HG03575 (cell line): ENCODE results near the gene LRMDA.

Experiments used
- ATAC-seq: cut with Tn5 transposase; IDR thresholded peaks from one replicate; pipeline ENCODE4 v1.9.1; 2021; ENCODE audit not compliant: unreplicated experiment, insufficient number of reproducible peaks, low FRiP score; ENCODE audit errors: extremely low read depth

The LRMDA gene

DNA sequence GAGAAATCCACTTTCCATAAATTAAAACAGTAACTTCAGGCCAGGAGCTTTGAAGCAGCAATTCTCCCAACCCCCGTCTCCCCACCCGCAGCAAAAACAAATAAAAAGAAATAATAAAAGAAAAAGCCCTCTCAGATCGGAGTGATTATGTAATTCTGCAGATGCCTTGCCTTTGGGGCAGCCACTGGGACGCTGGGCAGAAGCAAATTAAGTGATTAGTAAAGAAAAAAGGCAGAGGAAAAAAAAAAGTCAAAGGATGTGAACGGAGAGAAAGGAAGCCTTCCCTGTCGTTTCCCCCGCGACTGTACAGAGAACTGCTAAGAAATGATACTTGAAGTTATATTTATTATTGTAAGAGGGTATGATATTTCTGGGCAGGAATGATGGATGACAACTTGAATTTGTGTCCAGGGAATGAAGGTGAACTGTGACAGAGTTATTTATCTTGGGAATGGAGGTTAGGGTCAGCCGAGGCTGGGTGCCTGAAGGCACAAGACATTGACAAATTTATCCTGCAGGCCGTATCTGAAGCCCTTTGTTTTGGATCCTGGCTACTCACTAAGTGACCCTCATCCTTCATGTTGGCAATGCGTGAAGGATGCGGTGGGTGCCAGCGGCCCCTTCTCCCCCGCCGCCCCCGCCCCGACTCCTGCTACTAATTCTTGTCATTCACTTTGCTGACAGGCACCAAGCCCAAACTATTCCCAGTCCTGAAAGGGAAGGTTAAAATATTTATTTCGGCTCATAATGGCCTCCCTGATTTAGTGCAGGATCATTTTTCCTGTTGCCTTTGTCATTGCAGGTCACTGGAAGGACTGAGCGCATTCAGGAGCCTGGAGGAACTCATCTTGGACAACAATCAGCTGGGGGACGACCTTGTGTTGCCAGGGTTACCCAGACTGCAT is 604.0 kb downstream of the LRMDA start:
- ATAC-seq = no peak

DNA sequence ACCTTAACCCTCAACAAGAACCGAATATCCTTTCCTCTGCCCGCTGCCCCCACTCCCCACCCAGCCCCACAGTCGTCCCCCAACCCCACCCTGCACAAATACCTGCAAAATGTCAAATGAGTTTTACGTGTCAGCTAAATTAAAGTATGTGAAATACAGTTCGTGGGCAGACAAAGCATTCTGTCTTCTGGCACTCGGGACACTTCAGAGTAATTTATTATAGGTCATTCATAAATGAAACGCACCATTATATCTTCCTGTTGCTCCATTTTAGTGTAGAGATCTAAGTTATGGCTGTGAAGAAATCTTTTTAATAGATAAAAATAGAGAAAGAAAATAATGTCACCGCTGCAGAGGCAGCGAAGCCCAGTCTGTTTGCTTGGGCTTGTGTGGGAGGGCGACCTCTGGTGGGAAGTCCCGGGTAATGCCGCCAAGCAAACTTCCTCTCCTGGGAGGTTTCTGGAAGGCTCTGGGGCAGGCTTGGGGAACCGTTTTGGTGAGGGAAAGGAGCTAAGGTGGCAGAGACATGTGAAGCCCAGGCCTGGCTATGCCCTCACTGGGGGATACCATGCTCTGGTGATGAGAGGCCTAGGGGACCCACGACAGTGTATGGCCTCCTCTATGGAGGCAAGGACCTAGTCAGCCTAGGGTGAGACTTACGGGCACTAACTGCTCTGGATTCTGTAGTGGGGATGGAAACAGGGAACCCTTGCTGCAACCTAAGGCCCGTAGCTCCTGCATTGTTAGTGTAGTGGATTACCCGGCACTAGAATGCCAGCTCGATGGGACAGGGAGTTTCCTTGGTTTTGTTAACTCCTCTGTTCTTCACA is 604.9 kb downstream of the LRMDA start:
- ATAC-seq = no peak

DNA sequence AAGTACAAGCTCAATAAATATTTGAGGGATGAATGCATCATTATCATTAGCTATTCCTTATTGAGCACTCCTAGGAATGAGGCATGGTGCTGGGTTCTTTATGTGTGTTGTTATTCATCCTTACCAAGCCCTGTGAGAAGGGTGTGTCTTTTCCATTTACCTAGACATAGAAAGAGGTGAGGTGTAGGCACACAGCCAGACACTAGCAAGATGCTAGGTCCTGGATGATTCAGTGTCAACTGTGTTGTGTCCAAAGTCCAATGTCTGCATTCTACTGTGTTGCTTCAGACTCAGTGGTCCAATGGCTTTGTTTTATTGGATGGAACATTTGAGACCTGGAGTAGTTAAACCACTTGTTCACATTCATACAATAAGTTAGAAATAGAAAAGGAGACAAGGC is 605.5 kb downstream of the LRMDA start:
- no peak for ATAC-seq

DNA sequence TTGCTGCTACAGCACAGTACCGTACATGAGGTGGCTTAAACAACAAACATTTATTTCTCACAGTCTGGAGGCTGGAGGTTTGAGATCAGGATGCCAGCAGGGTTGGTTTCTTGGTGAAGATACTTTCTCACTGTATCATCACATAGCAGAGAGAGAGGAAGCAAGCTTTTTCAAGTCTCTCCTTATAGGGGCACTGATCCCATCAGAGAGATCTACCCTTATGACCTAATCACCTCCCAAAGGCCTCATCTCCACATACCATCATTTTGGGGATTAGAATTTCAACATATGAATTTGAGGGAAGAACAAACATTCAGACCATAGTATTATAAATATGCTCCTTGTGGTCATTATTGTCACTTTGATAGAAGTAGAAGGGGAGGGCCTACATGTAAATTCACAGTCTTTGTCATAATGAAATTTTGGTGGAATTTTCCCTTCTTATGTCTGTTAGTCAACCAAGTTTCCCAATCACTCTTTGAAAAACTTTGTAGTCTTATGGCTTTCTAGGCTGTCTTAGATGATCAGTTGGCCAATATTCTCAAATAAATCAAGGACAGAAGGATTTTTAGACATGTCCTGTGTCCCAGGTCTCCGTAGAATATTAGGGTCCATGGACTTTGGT is 606.2 kb downstream of the LRMDA start:
- ATAC-seq = no peak

DNA sequence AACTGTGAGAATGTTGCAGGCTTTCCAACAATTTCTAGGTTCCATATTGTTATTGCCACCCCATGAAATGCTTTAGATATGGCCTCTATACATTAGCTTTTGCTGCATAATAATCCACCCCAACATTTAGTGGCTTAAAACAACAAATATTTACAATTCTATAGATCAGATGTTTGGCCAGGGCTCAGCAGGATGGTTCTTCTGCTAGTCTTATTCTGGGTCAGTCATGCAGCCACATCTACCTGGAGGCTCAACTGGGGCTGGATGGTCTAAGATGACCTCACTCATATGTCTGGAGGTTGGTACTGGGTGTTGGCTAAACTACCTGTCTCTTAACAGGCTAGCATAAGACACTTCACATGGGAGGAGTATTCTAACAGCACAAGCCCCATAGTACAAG is 607.3 kb downstream of the LRMDA start:
- no peak for ATAC-seq

DNA sequence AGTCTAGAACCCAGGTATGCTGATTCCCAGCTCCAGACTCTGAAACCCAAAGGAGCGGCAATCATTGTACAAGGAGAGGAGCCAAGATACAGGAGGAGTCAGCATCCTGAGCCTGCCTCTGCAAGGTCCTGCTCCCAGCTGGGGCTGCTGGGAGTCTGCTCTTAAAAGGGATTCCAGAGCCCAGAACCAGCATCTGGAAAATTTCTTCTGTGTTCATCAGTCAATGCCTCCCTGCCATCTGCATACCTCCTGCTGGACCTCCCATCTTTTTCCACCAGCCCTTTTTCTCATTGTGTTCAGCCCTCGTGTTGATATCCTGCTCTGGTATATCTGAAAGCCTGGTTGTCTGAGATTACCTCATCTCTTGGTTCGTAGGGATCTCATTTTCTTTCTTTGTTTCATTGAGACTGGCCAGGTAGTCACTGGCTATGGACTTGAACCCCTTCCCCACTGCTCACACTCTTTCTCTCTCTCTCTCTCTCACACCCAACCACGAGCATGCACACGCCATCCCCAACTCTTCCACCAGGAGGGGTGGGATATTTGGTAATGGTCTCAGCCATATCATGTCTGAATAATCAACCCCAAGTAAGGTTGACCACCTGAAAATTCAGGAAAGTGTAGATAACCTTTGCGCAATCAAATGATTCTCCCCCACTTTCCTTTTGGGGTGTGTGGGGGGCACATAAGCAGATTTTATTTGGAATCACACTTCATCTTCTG is 608.8 kb downstream of the LRMDA start:
- no peak for ATAC-seq

DNA sequence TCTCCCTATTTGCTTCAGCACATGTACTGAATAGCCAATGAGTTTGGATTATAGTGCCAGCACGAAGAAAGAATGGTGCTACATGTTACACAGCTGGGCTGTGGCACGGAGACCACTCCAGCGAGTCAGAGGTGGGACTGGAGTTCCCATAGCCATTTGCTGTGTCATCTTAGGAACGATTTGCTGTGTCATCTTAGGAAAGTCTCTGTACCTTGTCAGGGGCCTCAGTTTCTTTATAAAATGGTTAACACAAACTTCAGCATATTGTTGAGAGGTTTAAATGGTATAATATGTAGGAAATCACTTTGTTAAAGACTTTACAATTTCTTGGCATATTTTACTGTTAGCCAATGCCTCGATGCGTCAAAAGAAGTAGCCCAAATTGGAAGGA is 609.4 kb downstream of the LRMDA start:
- ATAC-seq = no peak

DNA sequence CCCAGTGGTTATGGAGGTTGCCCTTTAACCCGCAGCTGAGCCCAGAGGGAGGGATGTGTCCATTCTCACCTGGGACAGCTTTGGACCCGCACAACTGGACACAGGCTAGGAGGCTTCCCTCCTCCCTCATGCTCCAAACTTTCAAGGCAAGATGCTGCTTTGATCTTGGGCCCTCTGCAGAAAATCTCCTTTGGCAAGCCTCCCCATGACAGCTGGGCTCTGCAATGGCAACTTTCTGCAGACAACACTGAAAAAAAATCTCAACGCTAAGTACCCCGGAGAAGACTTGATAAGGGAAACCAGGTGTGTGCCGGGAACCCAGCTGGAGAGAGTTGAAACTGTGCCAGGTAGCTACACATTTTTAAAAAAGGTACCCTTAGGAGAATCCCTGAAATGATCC is 610.1 kb downstream of the LRMDA start:
- ATAC-seq = no peak

DNA sequence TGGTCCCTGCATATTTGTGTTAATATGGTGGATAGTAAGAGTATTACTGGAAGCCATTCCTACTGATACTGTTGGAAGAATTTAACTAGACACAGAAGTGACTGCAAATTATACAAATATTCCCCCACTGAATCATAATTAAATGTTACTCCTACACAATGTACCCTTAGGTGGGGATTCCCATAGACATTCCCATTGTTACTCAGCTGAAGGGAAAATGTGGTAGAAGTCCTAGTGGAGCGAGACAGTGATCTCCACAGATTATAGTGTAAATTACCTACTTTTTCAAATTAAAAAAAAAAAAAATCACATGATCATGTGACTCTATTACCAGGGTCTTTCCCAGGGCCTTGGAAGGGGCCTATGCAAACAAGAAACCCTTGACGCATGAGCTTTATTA is 611.8 kb downstream of the LRMDA start:
- no peak for ATAC-seq

DNA sequence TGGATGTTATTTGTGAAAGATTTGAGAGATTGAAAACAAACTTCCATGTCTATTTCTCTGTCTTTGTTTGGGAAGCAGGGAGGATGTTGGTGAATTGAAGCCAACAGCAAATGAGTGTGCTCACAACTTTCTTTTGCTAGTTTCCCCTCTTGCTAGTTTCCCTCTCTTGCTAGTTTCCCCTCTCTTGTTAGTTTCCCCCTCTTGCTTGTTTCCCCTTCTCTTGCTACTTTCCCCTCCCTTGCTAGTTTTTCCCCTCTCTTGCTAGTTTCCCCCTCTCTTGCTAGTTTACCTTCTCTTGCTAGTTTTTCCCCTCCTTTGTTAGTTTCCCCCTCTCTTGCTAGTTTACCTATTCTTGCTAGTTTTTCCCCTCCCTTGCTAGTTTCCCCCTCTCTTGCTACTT is 613.3 kb downstream of the LRMDA start:
- no peak for ATAC-seq

DNA sequence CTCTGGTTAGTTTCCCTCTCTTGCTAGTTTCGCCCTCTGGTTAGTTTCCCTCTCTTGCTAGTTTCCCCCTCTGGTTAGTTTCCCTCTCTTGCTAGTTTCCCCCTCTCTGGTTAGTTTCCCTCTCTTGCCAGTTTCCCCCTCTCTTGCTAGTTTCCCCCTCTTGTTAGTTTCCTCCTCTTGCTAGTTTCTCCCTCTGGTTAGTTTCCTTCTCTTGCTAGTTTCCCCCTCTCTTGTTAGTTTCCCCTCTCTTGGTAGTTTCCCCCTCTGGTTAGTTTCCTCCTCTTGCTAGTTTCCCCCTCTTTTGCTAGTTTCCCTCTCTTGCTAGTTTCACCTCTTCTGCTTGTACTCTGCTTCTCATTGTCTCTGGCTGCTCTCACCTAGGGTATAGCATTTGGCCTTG is 613.8 kb downstream of the LRMDA start:
- ATAC-seq = no peak

DNA sequence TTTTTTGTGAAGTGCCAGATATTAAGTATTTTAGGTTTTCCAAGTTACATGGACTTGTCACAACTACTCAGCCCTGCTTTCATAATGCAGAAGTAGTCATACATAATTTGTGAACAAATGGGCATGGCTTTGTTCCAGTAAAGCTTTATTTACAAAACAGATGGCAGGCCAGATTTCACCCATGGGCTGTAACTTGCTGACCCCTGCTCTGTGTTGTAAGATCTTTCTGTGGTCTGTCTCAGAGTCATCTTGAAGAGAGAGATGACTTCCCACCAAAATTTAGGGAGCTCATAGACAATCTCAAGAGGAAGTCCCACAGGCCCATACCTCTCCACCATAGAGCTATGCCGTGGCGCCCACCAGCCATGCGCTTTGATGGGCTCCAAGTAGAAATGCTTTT is 616.1 kb downstream of the LRMDA start:
- no peak for ATAC-seq

DNA sequence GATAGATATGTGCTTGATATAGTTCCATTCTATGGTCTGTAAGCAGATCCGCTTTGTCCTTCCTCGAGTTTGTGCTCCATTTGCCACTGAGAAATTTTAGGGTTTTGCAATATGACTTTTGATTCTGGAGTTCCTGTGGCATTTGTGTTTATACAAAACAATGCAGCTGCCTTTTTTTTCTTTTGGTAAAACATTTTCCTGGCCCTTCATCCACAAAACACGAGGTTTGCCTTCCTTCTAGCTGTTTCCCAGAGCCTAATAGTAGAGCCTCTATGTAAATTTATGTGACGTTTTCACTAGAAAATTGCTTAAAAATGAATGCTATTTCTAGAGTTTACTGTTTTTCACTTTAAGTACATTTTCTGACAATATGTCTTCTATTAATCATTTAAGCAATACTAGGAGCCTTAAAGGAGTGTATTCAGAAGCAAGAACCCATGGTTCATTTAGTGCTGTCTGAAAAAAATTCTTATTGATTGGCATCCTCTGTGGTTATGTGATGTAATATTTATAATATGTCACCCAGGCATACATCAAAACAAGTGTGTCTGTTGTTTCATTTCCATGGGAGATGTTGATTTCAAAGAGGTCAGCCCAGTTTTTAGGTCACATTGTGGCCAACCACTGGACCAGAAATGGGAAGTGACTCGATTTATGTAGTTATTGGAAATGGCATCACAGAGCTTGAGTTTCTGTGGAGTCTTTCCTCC is 618.3 kb downstream of the LRMDA start:
- ATAC-seq = no peak

DNA sequence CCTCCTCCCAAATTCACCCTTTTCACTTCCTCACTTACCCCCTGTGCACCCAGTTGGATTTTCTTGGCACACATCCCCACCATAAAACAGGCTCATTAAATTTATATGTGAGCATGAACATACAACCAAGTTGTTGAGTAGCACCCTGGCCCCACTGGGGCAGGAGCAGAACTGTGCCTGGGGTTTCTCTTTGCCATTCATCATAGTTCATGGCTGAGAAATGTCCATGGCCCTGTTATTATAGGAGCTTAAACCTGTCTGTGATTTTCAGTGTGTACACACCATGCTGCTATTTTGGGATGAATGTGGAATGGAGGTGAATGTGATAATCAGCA is 618.8 kb downstream of the LRMDA start:
- ATAC-seq = no peak

DNA sequence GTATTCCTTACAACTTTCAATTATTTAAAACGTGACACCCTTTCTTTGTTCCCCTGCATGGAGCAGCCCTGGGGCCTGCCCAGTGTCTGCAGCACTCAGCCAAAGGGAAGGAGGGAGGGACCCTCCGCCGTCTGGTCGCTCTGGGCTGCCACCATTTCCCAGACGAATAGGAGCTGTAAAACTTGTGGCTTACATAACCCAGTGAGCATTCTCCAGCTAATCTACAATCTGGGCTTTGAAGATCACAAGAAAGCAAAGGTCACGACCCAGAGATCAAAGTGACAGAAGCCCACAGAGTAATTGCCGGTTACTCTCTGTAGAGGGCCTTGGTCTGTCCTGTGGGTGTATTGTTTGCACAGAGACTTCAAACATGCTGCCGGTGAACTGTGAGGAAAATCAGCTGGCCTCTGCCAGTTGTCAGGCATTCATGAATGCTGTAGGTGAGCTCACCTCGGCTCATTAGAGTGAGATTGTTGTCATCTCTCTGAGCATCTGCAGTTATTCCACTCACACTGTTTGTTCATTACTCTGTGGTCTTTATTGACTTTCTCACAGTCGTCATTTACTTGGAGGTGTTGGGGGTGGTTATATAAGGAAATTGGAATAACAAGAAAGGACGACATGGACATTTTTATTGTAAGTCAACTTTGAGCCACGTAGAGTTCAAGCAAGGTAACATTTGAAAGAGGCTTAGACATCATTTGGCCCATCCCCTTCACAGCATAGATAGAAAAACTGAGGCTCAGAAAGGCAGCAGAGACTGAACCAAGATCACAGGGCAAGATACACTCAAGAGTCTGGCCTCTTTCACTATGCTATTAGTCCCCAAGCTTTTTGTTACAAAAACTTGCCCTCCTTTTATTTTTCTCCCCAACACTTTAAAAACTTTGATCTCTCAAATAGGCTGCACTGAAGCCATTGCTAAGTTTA is 619.8 kb downstream of the LRMDA start:
- ATAC-seq = no peak

DNA sequence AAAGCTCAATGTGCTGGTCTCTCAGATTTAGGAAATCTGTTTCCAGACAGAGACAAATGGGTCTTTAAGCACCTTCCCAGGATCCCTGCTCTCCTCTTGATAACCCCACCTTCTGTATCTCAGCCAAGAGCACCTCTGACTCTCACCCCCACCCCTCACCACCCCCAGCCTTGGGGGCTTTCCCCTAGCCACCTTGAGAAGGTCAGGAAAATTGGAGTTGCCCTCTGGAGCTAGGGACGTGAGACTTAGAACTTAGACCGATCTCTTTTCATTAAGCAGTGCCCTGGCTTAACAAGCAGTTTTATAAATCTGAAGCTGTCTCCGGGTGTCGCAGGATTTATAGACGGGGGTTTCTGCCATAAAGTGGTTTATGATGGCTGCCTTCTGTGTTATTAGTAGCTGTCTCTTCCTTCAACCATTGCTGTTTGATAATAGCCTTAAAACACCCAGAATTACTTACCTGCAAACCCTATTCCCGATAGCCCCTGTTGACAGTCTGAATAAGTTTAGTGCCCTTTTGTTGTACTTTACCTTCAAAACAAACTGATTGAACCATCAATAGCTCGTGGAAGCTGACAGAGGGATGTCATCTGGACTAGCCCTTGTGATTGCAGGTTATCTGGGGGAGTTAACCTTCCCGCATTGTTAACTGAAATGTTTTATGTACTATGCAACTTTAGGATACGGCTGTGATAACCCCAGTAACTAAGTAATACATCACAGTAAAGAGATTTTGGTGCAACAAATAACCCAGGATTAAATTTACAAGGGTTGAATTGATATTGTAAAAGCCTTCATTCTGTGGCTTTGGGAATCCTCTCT is 621.5 kb downstream of the LRMDA start:
- ATAC-seq = no peak

DNA sequence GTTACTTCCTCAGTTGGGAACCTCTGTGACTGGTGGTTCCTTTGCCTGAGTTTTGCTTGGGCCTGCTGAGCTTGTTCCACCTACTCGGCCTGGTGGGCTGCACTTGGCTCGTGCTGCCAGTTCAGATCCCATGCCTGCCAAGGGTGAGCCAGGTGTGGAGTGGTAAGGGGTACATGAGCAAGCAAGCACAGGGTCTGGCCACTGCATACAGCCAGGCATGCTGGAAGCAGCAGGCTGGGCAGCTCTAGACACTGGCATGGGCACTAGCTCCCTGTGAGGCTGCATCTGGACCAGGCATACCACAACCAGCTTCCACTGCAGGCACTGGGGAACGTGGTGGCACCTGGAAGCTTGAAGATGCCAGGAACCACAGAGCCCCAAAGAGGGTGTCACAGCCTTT is 624.0 kb downstream of the LRMDA start:
- ATAC-seq = no peak
